Subcutaneous adipose tissue (tissue), 4 donors: Measurements from ENCODE around the gene LDLRAD4. TPM values are rescaled to one million over a fixed set of nuclear protein-coding genes. Genes with fewer than 3 reads are reported as not detected.

Experiments
- total RNA-seq, 4 donors: library from RNA; depleted of rRNA; stranded (reverse); fragments of >200 nt; gene quantifications; one replicate each; pipeline ENCODE4 v1.1.0, GENCODE V29; 2016
- TF ChIP-seq, protein P1 (sequence below): fragments of 450-650 bp; IDR thresholded peaks from one replicate; pipeline ENCODE4 v1.5.1; 2016; ENCODE audit warnings: low read depth, mild to moderate bottlenecking, control low read depth, antibody characterized with exemption, moderate library complexity

LDLRAD4 gene
- total RNA-seq, 4 donors from 2014 or later, result 16.4 to 28.4 (median 21.6) TPM

- TF ChIP-seq, protein P1, sequence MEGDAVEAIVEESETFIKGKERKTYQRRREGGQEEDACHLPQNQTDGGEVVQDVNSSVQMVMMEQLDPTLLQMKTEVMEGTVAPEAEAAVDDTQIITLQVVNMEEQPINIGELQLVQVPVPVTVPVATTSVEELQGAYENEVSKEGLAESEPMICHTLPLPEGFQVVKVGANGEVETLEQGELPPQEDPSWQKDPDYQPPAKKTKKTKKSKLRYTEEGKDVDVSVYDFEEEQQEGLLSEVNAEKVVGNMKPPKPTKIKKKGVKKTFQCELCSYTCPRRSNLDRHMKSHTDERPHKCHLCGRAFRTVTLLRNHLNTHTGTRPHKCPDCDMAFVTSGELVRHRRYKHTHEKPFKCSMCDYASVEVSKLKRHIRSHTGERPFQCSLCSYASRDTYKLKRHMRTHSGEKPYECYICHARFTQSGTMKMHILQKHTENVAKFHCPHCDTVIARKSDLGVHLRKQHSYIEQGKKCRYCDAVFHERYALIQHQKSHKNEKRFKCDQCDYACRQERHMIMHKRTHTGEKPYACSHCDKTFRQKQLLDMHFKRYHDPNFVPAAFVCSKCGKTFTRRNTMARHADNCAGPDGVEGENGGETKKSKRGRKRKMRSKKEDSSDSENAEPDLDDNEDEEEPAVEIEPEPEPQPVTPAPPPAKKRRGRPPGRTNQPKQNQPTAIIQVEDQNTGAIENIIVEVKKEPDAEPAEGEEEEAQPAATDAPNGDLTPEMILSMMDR, result no peak
Observed at GRCh38 chr18:13241083-13241892, 22.7 kb downstream of the LDLRAD4 start.

- TF ChIP-seq, protein P1, result no peak
Observed at GRCh38 chr18:13241893-13242175, 23.3 kb downstream of the LDLRAD4 start.

DNA sequence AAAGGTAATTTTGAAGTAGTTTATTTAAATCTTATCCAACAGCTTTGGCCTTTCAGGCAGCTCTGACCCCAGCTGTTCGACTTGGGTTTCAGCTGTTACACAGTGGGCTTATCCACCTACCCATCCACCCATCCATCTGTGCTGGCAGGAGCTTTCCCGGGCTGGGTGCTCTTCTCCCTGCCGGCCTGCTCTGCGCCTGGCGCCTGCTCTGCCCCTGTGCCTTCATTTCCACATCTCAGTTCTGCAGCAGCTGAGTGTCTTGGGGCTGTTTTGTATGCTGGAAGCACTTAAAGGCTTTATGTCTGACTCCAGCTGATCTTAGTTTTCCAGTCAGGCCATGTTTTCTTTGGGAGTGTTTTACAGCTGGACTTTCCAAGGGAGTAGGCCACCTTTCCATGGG lies 24.2 kb downstream of the LDLRAD4 start:
- TF ChIP-seq, protein P1, result no peak

GRCh38 chr18:13243363-13243762 lies 24.8 kb downstream of the LDLRAD4 start:
- TF ChIP-seq, protein P1, result no peak

DNA sequence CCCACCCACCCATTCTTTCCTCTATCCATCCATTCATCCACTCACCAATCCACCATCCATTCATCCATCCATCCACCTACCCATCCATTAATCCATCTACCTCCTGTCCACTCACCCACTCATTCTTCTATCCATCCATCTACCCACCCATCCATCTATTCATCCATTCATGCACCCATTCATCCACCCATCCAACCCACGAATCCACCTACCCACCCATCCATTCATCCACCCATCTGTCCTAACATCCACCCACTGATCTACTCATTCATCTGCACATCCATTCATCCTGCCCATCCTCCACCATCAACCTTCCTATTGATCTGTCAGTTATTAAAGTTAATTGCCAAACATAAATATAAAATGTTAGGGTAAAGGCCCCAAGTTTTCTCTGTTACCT lies 25.6 kb downstream of the LDLRAD4 start:
- TF ChIP-seq, protein P1, result no peak

GRCh38 chr18:13245481-13246000 lies 27.0 kb downstream of the LDLRAD4 start:
- TF ChIP-seq, protein P1, result no peak

DNA sequence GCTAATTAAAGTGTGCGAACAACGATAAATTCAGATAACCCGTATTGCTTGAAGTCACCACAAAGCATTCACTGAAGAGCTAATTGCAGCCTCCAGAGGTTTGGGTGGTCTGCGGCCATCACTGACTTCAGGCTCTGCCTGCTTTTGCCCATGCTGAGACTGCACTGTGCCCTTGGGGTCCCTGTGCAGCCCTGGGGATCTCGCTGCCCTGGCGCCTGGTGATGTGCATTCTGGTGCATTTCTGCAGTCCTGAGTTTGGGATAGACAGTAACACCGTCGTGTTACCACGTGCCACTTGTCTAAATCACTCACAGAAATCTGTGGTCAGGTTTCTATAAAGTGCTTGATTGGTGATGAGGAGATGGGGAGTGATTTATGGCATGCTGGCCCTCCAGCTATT lies 27.6 kb downstream of the LDLRAD4 start:
- TF ChIP-seq, protein P1, result no peak
